ENCODE results near the gene SRPX2.

SRPX2 gene

GRCh38 chrX:100649550-100650356, 5.8 kb downstream of the SRPX2 start:
- H3K27ac ChIP-seq, result no peak overlapping the region
- no peak for TF ChIP-seq CTCF (conservative IDR thresholded peaks at IDR 0.05)

- H3K27ac ChIP-seq, result no peak overlapping the region
- TF ChIP-seq CTCF (conservative IDR thresholded peaks at IDR 0.05), result no peak
These were observed 6.8 kb downstream of the SRPX2 start for GRCh38 chrX:100650841-100651240.

- no peak for TF ChIP-seq CTCF (conservative IDR thresholded peaks at IDR 0.05)
- H3K27ac ChIP-seq, result no peak overlapping the region
These were observed 8.3 kb downstream of the SRPX2 start for GRCh38 chrX:100652266-100652665.

GRCh38 chrX:100654261-100654660, 10.3 kb downstream of the SRPX2 start:
- TF ChIP-seq CTCF (conservative IDR thresholded peaks at IDR 0.05), result peak; percentile 24; the same call in 1 of the 2 replicates
- no peak overlapping the region for H3K27ac ChIP-seq

- peak overlapping the region; percentile 77 for H3K27ac ChIP-seq
- no peak for TF ChIP-seq CTCF (conservative IDR thresholded peaks at IDR 0.05)
These were observed 15.0 kb downstream of the SRPX2 start for GRCh38 chrX:100658941-100659381.

GRCh38 chrX:100659431-100660137, 15.6 kb downstream of the SRPX2 start:
- no peak; the same call in 1 of the 2 replicates for TF ChIP-seq CTCF (conservative IDR thresholded peaks at IDR 0.05)
- peak overlapping the region; percentile 77 for H3K27ac ChIP-seq

GRCh38 chrX:100662170-100662569, 18.2 kb downstream of the SRPX2 start:
- TF ChIP-seq CTCF (conservative IDR thresholded peaks at IDR 0.05), result no peak
- H3K27ac ChIP-seq, result no peak overlapping the region

Data from VCaP (cell line).